ENCODE results near the gene GOLGA8B.
A peak's percentile ranks its signal among the peaks of the same experiment; 100 is the strongest.

GOLGA8B gene

GRCh38 chr15:34619151-34619550 lies 35.7 kb upstream of the GOLGA8B start:
- TF ChIP-seq CTCF (conservative IDR thresholded peaks at IDR 0.05) (no peak), ZFX (IDR thresholded peaks at IDR 0.05) (no peak)
- no peak overlapping the region for H3K27ac ChIP-seq

GRCh38 chr15:34618073-34618472 lies 34.6 kb upstream of the GOLGA8B start:
- TF ChIP-seq ZFX (IDR thresholded peaks at IDR 0.05) (no peak), CTCF (conservative IDR thresholded peaks at IDR 0.05) (no peak)
- no peak overlapping the region for H3K27ac ChIP-seq

GRCh38 chr15:34616613-34617012 lies 33.2 kb upstream of the GOLGA8B start:
- no peak overlapping the region for H3K27ac ChIP-seq
- no peak for TF ChIP-seq ZFX (IDR thresholded peaks at IDR 0.05)
- TF ChIP-seq CTCF (conservative IDR thresholded peaks at IDR 0.05) = peak; percentile 23

GRCh38 chr15:34613997-34614396 lies 30.5 kb upstream of the GOLGA8B start:
- H3K27ac ChIP-seq = no peak overlapping the region
- TF ChIP-seq ZFX (IDR thresholded peaks at IDR 0.05) (no peak), CTCF (conservative IDR thresholded peaks at IDR 0.05) (no peak)

- H3K27ac ChIP-seq = no peak overlapping the region
- TF ChIP-seq CTCF (conservative IDR thresholded peaks at IDR 0.05) (no peak), ZFX (IDR thresholded peaks at IDR 0.05) (no peak)
These were observed 29.9 kb upstream of the GOLGA8B start for GRCh38 chr15:34613301-34613700.

GRCh38 chr15:34610354-34610753 lies 26.9 kb upstream of the GOLGA8B start:
- no peak overlapping the region for H3K27ac ChIP-seq
- TF ChIP-seq ZFX (IDR thresholded peaks at IDR 0.05) (no peak), CTCF (conservative IDR thresholded peaks at IDR 0.05) (peak; percentile 59)

GRCh38 chr15:34609102-34610057 lies 25.9 kb upstream of the GOLGA8B start:
- no peak overlapping the region for H3K27ac ChIP-seq
- no peak for TF ChIP-seq CTCF (conservative IDR thresholded peaks at IDR 0.05)
- TF ChIP-seq ZFX (IDR thresholded peaks at IDR 0.05) = no peak
